Effector memory CD4-positive, alpha-beta T cell (primary cell): ENCODE data around the gene PKIB.

ENCODE experiments used
- DNase-seq, 3 donors: peaks; one replicate each; pipeline ENCODE4 v3.0.0-alpha.2; 2020
- H3K27ac ChIP-seq: 2 replicates; pipeline ENCODE4 v1.7.0; 2013; ENCODE audit warnings: mild to moderate bottlenecking, low read length, moderate library complexity; ENCODE audit not compliant: insufficient read depth, poor library complexity, severe bottlenecking
- H3K27me3 ChIP-seq: replicated peaks from 2 replicates; pipeline ENCODE4 v1.7.0; 2013; ENCODE audit warnings: mild to moderate bottlenecking, low read length; ENCODE audit not compliant: insufficient read depth, control insufficient read depth, poor library complexity, severe bottlenecking
- H3K36me3 ChIP-seq: 2 replicates; pipeline ENCODE4 v1.7.0; 2013; ENCODE audit warnings: mild to moderate bottlenecking, low read length, moderate library complexity; ENCODE audit not compliant: control insufficient read depth, insufficient read depth
- H3K4me1 ChIP-seq: 2 replicates; pipeline ENCODE4 v1.7.0; 2013; ENCODE audit warnings: low read length, mild to moderate bottlenecking; ENCODE audit not compliant: control insufficient read depth, insufficient read depth, poor library complexity, severe bottlenecking
- H3K4me3 ChIP-seq: 2 replicates; pipeline ENCODE4 v1.7.0; 2013; ENCODE audit warnings: low read length, low read depth, mild to moderate bottlenecking; ENCODE audit not compliant: insufficient read depth, poor library complexity, severe bottlenecking
- H3K9me3 ChIP-seq: 2 replicates; pipeline ENCODE4 v1.7.0; 2013; ENCODE audit warnings: mild to moderate bottlenecking, low read length, moderate library complexity; ENCODE audit not compliant: control insufficient read depth

Gene PKIB

DNA sequence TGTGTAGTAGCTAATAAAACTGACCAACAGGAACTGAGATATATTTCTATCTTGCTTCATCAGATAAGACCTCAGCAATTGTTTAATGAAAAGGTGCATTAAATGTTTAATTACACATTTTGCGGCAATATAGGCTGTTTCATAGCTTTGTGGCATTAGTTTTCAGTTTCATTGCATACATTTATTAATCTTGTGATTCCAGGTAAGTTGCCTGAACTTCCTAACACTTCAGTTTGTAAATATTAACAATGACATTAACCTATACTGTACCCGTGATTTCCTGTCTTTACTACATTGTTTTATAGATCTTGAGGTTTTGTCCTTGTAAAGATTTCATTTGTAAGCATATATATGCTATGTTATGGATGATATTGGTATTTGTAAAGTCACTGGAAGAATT lies 66.5 kb downstream of the PKIB start:
- Histone ChIP-seq H3K27ac (no peak overlapping the region), H3K27me3 (no peaks in the 10 kb centered on the region), H3K36me3 (no peaks in the 10 kb centered on the region), H3K4me1 (no peaks in the 10 kb centered on the region), H3K4me3 (no peak overlapping the region), H3K9me3 (no peaks in the 10 kb centered on the region)
- no peak for DNase-seq

DNA sequence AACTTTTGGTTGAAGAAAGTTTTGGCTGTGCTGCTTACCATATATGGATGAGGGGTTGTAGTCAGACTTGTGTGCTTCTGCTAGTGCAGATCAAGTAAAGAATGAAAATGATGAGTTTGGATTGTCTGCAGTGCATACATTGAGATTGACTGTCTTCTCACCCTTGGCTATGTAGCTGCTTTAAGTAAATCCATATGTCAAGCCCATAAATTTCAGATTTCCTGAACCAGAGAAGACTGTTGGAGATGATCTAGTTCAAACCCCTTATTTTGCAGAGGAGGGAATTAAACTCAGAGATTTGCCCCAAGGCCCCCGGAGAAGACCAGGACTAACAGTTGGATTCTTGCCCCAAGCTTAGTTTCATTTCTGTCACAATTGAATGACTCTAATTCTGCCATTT lies 67.2 kb downstream of the PKIB start:
- H3K27ac ChIP-seq: no peak overlapping the region
- DNase-seq: no peak

DNA sequence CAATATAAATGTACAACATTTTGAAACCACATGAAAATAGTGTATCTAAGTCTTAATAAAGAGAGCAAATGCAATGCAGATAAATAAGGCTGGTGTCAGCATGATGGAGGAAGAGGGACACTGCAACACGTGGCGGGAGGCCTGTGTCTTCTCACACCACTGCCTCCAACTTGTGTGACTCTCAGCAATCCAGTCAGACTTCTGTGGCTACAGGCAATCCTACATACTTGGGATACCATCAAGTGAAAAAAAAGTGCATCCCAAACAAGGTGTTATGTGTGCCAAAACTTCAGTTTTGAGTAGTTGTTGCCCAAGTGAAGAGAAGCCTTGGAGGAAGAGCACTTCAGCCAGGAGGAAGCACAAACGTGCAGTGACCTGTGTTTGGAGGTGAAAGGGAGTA lies 68.6 kb downstream of the PKIB start:
- Histone ChIP-seq H3K27me3 (no peaks in the 10 kb centered on the region), H3K4me1 (no peaks in the 10 kb centered on the region), H3K9me3 (no peaks in the 10 kb centered on the region), H3K4me3 (no peak overlapping the region), H3K36me3 (no peaks in the 10 kb centered on the region), H3K27ac (no peak overlapping the region)
- DNase-seq: no peak

More for the DNA sequence above, 67.2 kb downstream of the PKIB start:
- no peaks in the 10 kb centered on the region for H3K36me3 ChIP-seq
- no peaks in the 10 kb centered on the region for H3K4me1 ChIP-seq
- no peaks in the 10 kb centered on the region for H3K27me3 ChIP-seq
- H3K9me3 ChIP-seq: no peaks in the 10 kb centered on the region
- H3K4me3 ChIP-seq: no peak overlapping the region

DNA sequence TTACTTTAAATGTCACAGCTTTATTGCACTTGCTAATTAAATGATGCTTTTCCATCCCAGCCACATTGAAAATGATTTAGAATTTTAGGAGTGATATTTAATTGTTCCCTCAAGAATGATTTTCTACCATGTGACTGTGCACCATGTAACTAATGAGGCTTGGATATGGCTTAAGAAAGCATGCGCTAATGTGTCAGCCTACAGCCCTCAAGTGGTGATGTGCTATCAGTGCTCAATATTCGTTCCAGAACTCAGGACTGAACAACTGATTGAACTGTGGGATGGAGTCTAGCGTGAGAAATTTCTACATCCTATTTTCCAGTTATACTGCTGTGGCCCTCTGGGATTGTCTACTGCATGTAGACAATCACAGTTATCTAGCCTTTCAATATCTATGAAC lies 71.5 kb downstream of the PKIB start:
- H3K4me1 ChIP-seq: no peaks in the 10 kb centered on the region
- no peaks in the 10 kb centered on the region for H3K9me3 ChIP-seq
- no peaks in the 10 kb centered on the region for H3K27me3 ChIP-seq
- DNase-seq: no peak
- no peaks in the 10 kb centered on the region for H3K36me3 ChIP-seq
- H3K27ac ChIP-seq: no peak overlapping the region
- no peak overlapping the region for H3K4me3 ChIP-seq

DNA sequence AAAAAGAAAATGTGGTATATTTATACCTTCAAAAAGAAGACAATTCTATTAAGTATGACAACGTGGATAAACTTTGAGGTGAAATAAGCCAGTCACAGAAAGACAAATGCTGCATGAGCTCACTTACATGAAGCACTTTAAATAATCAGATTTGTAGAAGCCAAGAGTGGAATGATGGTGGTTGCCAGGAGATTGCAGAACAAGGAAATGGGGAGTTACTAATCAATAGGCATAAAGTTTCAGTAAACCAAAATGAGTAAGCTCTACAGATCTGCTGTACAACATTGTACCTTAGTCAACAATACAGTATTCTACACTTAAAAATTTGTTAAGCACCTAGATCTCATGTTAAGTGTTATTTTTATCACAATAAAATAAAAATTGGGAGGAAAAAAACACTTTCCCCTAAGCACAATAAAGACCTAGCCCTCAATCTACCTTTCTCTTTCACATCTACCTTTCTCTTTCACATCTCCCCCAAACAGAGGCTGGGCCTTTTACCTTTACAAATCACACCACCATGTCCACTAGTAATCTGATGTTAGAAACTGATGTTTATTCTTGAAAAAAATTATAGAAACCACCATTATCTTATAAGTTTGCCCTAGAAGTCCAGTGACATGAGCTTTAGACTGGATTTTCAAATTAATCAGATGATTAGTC lies 73.9 kb downstream of the PKIB start:
- no peaks in the 10 kb centered on the region for H3K4me1 ChIP-seq
- no peak for DNase-seq
- no peaks in the 10 kb centered on the region for H3K9me3 ChIP-seq
- no peak overlapping the region for H3K4me3 ChIP-seq
- H3K27ac ChIP-seq: no peak overlapping the region
- no peaks in the 10 kb centered on the region for H3K36me3 ChIP-seq
- H3K27me3 ChIP-seq: no peaks in the 10 kb centered on the region

DNA sequence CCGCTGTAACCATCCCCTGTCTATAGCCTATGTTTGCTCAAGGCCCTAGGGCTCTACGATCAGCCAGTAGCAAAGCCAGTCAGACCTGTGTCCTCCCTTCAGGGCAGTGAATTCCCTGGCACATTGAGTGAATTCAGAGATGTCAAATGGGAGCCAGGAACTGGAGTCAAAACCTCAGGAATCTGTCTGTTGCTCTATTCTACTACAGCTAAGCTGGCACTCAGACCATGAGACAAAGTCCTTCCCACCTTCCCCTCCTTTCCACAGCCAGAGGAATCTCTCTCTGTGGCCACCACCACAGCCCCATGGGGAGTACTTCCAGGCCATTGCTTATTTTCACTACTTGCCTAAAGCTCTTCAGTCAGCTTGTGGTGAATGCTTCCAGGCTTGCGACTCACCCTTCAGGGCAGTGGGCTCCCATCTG lies 82.0 kb downstream of the PKIB start:
- Histone ChIP-seq H3K9me3 (no peaks in the 10 kb centered on the region), H3K4me3 (no peak overlapping the region), H3K27ac (no peak overlapping the region), H3K4me1 (no peaks in the 10 kb centered on the region), H3K36me3 (no peaks in the 10 kb centered on the region), H3K27me3 (no peaks in the 10 kb centered on the region)
- no peak for DNase-seq

DNA sequence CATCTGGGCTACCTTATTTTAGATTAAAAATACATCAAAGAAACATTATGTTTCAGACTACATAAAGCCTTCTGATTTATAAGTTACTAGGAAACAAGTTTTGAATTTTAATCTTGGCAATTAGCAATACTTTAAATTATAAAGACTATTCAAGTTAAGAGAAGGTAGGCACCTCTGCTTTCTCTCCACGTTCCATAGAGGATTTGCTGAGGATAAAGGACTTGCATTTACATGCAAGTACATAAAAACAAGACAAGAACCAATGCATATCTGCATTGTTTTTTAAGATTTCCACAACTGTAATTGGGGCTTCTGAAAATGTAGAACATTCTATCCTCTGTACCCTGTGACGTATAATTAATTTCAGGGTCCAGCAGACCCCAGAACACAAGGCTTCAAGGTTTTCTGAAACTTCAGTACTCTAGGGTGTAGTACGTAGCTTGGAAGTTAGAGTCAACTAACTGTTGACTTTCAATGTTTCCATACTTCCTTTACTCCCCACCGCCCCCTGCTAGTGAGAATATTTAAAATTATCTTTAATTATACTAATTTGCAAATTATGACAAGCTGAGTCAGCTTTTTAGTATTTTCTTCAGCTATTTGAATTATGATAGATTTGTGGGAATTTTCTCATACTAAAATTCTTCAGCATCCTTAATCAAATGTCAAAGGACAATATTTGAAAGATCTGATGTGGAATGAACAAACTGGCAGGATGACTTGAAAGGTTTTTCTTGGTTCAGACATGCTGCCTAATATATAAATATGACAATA lies 82.8 kb downstream of the PKIB start:
- no peaks in the 10 kb centered on the region for H3K36me3 ChIP-seq
- no peak overlapping the region for H3K4me3 ChIP-seq
- H3K9me3 ChIP-seq: no peaks in the 10 kb centered on the region
- H3K27me3 ChIP-seq: no peaks in the 10 kb centered on the region
- H3K4me1 ChIP-seq: no peaks in the 10 kb centered on the region
- no peak for DNase-seq
- H3K27ac ChIP-seq: no peak overlapping the region

DNA sequence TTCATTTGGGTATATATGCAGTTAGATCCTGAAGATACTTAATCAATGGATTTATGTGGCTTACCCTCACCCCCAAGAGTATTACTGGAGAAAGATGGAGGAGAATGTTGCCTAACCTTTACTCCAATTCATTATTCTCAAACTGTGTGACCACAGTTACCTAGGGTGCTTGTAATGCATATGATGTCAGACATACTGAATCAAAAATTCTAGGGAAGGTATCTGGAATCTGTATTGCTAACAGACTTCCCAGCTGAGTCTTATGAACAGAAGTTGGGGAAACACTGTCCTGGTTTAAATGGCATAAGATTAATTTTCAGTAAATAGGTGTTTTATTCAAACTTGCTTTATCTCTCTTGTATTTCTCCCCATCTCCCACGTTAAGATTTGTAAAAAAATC lies 83.9 kb downstream of the PKIB start:
- Histone ChIP-seq H3K4me1 (no peaks in the 10 kb centered on the region), H3K4me3 (no peak overlapping the region), H3K27me3 (no peaks in the 10 kb centered on the region), H3K27ac (no peak overlapping the region), H3K36me3 (no peaks in the 10 kb centered on the region), H3K9me3 (no peaks in the 10 kb centered on the region)
- DNase-seq: no peak

DNA sequence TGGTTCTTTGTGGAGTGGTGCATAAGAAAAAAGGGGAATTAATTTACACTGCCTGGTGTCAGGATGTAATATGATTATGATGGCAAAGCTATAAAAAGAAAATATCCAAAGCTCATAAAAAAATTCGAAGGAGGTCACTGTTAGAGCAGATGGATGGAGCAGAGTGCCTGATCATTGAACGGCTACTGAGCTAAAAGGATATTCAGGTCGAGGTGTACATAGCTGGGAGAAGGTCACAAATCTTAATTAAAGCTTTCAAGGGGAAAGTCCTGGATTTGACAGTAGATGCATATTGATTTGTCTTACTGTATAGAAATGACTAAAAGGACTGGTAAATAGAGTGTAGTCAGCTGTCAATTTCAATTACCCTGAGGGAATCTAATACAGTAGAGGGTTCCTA lies 84.4 kb downstream of the PKIB start:
- DNase-seq: no peak

DNA sequence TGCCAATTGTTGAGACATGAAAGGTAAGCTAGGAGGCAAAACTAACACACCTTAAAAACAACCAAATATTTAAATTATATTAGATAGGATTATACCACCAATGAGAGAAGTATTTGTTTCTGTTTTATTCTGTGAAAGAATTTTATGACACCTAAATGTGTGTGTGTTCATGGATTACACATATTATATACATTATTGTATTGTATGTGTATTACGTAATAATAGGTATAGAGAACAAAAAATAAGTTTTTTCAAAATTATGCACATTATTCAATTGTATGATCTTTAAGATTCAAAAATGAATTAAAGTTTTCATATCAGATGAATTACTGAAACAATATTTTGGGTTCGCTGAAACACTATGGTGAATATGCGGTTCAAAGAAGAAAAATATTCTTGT lies 85.0 kb downstream of the PKIB start:
- Histone ChIP-seq H3K9me3 (no peaks in the 10 kb centered on the region), H3K4me3 (no peak overlapping the region), H3K27ac (no peak overlapping the region), H3K27me3 (no peaks in the 10 kb centered on the region), H3K4me1 (no peaks in the 10 kb centered on the region), H3K36me3 (no peaks in the 10 kb centered on the region)
- DNase-seq: no peak

More for the DNA sequence above, 84.4 kb downstream of the PKIB start:
- no peaks in the 10 kb centered on the region for H3K27me3 ChIP-seq
- no peaks in the 10 kb centered on the region for H3K4me1 ChIP-seq
- H3K9me3 ChIP-seq: no peaks in the 10 kb centered on the region
- H3K27ac ChIP-seq: no peak overlapping the region
- H3K4me3 ChIP-seq: no peak overlapping the region
- no peaks in the 10 kb centered on the region for H3K36me3 ChIP-seq
